Fibroblast of lung (primary cell): ENCODE data around the gene PTGDS. TPM values are rescaled to one million over a fixed set of nuclear protein-coding genes. Genes with fewer than 3 reads are reported as not detected.

ENCODE experiments used
- DNase-seq, 2 donors: peaks; one replicate each; pipeline versions ENCODE4 v3.0.0 to v3.0.0-alpha.2; 2010; ENCODE audit warnings: low read depth in 2 of 2
- H2AFZ ChIP-seq: 2 replicates; pipeline ENCODE4 v1.5.1; 2012; ENCODE audit warnings: low read length, control low read depth, inconsistent platforms
- H3K27ac ChIP-seq: 2 replicates; pipeline ENCODE4 v1.5.1; 2011; ENCODE audit warnings: low read length, control low read depth; ENCODE audit not compliant: insufficient read depth
- H3K27me3 ChIP-seq: 2 replicates; pipeline ENCODE4 v1.5.1; 2011; ENCODE audit warnings: mild to moderate bottlenecking, low read length; ENCODE audit not compliant: control insufficient read depth, insufficient read depth
- H3K36me3 ChIP-seq: 2 replicates; pipeline ENCODE4 v1.5.1; 2011; ENCODE audit warnings: low read length; ENCODE audit not compliant: control insufficient read depth, insufficient read depth
- H3K4me1 ChIP-seq: 2 replicates; pipeline ENCODE4 v1.5.1; 2011; ENCODE audit warnings: low read length; ENCODE audit not compliant: control insufficient read depth, insufficient read depth; ENCODE audit errors: extremely low read depth
- H3K4me2 ChIP-seq: 2 replicates; pipeline ENCODE4 v1.5.1; 2011; ENCODE audit warnings: low read length, control low read depth; ENCODE audit not compliant: insufficient read depth; ENCODE audit errors: extremely low read depth
- H3K4me3 ChIP-seq, 4 experiments: fragments of 200-600 bp in 1 of 4; sonication (generic) in 1 of 4; replicated peaks in 1 of 4; 2 replicates each; pipeline ENCODE4 v1.5.1; 2011 to 2016; ENCODE audit warnings: low read length in 4 of 4, low read depth in 3 of 4, mild to moderate bottlenecking in 3 of 4, control low read depth in 2 of 4, inconsistent platforms in 1 of 4, mixed read lengths in 1 of 4; ENCODE audit not compliant: insufficient read depth in 1 of 4; ENCODE audit errors: control extremely low read depth in 1 of 4
- H3K79me2 ChIP-seq: 2 replicates; pipeline ENCODE4 v1.5.1; 2012; ENCODE audit warnings: mild to moderate bottlenecking, low read length, inconsistent platforms; ENCODE audit not compliant: control insufficient read depth, insufficient read depth
- H3K9ac ChIP-seq: 2 replicates; pipeline ENCODE4 v1.5.1; 2011; ENCODE audit warnings: mild to moderate bottlenecking, low read length, control low read depth; ENCODE audit not compliant: insufficient read depth
- H3K9me3 ChIP-seq: 2 replicates; pipeline ENCODE4 v1.5.1; 2012; ENCODE audit warnings: low read depth, low read length; ENCODE audit not compliant: control insufficient read depth, insufficient read depth
- H4K20me1 ChIP-seq: 2 replicates; pipeline ENCODE4 v1.5.1; 2011; ENCODE audit warnings: low read length; ENCODE audit not compliant: control insufficient read depth, insufficient read depth; ENCODE audit errors: extremely low read depth
- EZH2 ChIP-seq: IDR thresholded peaks from 2 replicates; pipeline ENCODE4 v1.5.1; 2012; ENCODE audit warnings: low read length, control low read depth, mild to moderate bottlenecking; ENCODE audit errors: missing control alignments
- polyA plus RNA-seq, 2 donors: library from polyadenylated mRNA; depleted of rRNA in 1 of 2; stranded (reverse) in 1 of 2; unstranded in 1 of 2; fragments of >200 nt; gene quantifications; 2 replicates each; pipeline ENCODE4 v1.2.1, GENCODE V29; 2011 to 2012; ENCODE audit warnings: missing spikeins in 1 of 2
- total RNA-seq: library from RNA; depleted of rRNA; stranded (reverse); fragments of >200 nt; gene quantifications from 2 replicates; pipeline ENCODE4 v1.2.1, GENCODE V29; 2014
- TF ChIP-seq, protein P1 (sequence below), 2 donors: IDR thresholded peaks in 1 of 2; conservative IDR thresholded peaks in 1 of 2; 1 replicate in 1 of 2; 2 replicates in 1 of 2; pipeline ENCODE4 v1.5.1; 2011 to 2012; ENCODE audit warnings: low read length in 2 of 2, control low read depth in 1 of 2, inconsistent platforms in 1 of 2, low read depth in 1 of 2, mild to moderate bottlenecking in 1 of 2

Gene PTGDS
- total and polyA plus RNA-seq, 2 donors (not counting 1 experiment from before 2014, with no cell fraction given): 4.9 to 90.3 TPM

- Histone ChIP-seq H3K4me3 (no peak overlapping the region), H3K27me3 (no peaks in the 10 kb centered on the region), H3K27ac (no peak overlapping the region), H3K79me2 (no peaks in the 10 kb centered on the region), H3K4me1 (no peaks in the 10 kb centered on the region), H4K20me1 (no peaks in the 10 kb centered on the region), H2AFZ (no peak overlapping the region), H3K4me2 (no peak overlapping the region), H3K36me3 (peaks cover 12% of the 10 kb centered on the region), H3K9me3 (no peaks in the 10 kb centered on the region), H3K9ac (no peak overlapping the region)
- TF ChIP-seq, protein P1, sequence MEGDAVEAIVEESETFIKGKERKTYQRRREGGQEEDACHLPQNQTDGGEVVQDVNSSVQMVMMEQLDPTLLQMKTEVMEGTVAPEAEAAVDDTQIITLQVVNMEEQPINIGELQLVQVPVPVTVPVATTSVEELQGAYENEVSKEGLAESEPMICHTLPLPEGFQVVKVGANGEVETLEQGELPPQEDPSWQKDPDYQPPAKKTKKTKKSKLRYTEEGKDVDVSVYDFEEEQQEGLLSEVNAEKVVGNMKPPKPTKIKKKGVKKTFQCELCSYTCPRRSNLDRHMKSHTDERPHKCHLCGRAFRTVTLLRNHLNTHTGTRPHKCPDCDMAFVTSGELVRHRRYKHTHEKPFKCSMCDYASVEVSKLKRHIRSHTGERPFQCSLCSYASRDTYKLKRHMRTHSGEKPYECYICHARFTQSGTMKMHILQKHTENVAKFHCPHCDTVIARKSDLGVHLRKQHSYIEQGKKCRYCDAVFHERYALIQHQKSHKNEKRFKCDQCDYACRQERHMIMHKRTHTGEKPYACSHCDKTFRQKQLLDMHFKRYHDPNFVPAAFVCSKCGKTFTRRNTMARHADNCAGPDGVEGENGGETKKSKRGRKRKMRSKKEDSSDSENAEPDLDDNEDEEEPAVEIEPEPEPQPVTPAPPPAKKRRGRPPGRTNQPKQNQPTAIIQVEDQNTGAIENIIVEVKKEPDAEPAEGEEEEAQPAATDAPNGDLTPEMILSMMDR (conservative IDR thresholded peaks at IDR 0.05 in 1 of 2, IDR thresholded peaks at IDR 0.05 in 1 of 2; ENCODE audit: low read depth in 1 of 2, low read length in 2 of 2): no peak
- TF ChIP-seq EZH2: no peak
- DNase-seq: no peak
These were observed 38.7 kb downstream of the PTGDS start for GRCh38 chr9:137015976-137016375.

GRCh38 chr9:137016436-137016835 lies 39.1 kb downstream of the PTGDS start:
- H3K79me2 ChIP-seq: no peaks in the 10 kb centered on the region
- no peak overlapping the region for H3K4me3 ChIP-seq
- no peak overlapping the region for H2AFZ ChIP-seq
- no peaks in the 10 kb centered on the region for H3K4me1 ChIP-seq
- no peak for DNase-seq
- H3K27ac ChIP-seq: no peak overlapping the region
- TF ChIP-seq, protein P1 (conservative IDR thresholded peaks at IDR 0.05 in 1 of 2, IDR thresholded peaks at IDR 0.05 in 1 of 2; ENCODE audit: low read depth in 1 of 2, low read length in 2 of 2): no peak
- no peak for TF ChIP-seq EZH2
- peaks cover 11% of the 10 kb centered on the region for H3K36me3 ChIP-seq
- no peaks in the 10 kb centered on the region for H3K9me3 ChIP-seq
- no peak overlapping the region for H3K4me2 ChIP-seq
- no peaks in the 10 kb centered on the region for H4K20me1 ChIP-seq
- H3K9ac ChIP-seq: no peak overlapping the region
- no peaks in the 10 kb centered on the region for H3K27me3 ChIP-seq

GRCh38 chr9:137017071-137017470 lies 39.8 kb downstream of the PTGDS start:
- no peaks in the 10 kb centered on the region for H3K9me3 ChIP-seq
- no peaks in the 10 kb centered on the region for H3K4me1 ChIP-seq
- TF ChIP-seq, protein P1 (conservative IDR thresholded peaks at IDR 0.05 in 1 of 2, IDR thresholded peaks at IDR 0.05 in 1 of 2; ENCODE audit: low read depth in 1 of 2, low read length in 2 of 2): no peak
- TF ChIP-seq EZH2: no peak
- no peak overlapping the region for H3K4me3 ChIP-seq
- H2AFZ ChIP-seq: no peak overlapping the region
- H3K4me2 ChIP-seq: no peak overlapping the region
- H4K20me1 ChIP-seq: no peaks in the 10 kb centered on the region
- H3K36me3 ChIP-seq: peaks cover 10% of the 10 kb centered on the region
- H3K27ac ChIP-seq: no peak overlapping the region
- no peaks in the 10 kb centered on the region for H3K27me3 ChIP-seq
- no peaks in the 10 kb centered on the region for H3K79me2 ChIP-seq
- H3K9ac ChIP-seq: no peak overlapping the region
- no peak for DNase-seq
